ENCODE results near the gene CNTN4. TPM values are rescaled to one million over a fixed set of nuclear protein-coding genes. Genes with fewer than 3 reads are reported as not detected.
"Not testable (repeated sequence)": the region's sequence is repeated elsewhere in the genome, so short reads cannot be mapped to it uniquely, and the experiment has no call there.

CNTN4 gene
- 100 to 1,000 TPM in 1 of 4 donors, 10 to 100 TPM in 3; 47.7 to 106 (median 83.3) TPM for total RNA-seq

GRCh38 chr3:2098398-2099027, at the start of gene CNTN4:
Gene CNTN4 (plus strand): TSS chr3:2098866.
- H3K27me3 ChIP-seq: no peaks in the 10 kb centered on the region
- DNase-seq (ENCODE audit: low spot score in 2 of 2): peak; percentile 46 to 56

GRCh38 chr3:2061360-2061759, 37.3 kb upstream of the CNTN4 start:
- Histone ChIP-seq H3K27ac (peak overlapping the region in 1 of 4 donors; percentile 38), H3K27me3 (no peaks in the 10 kb centered on the region), H3K4me1 (no peaks in the 10 kb centered on the region), H3K9me3 (no peaks in the 10 kb centered on the region), H3K36me3 (no peaks in the 10 kb centered on the region), H3K4me3 (no peak overlapping the region)
- WGBS, 2 donors: 40 to 58% methylated on average over 4 of the region's 4 CpGs
- TF ChIP-seq EP300 (IDR thresholded peaks at IDR 0.05): no peak
- TF ChIP-seq CTCF (IDR thresholded peaks at IDR 0.05): no peak
- no peak for TF ChIP-seq POLR2A (IDR thresholded peaks at IDR 0.05)
- no peak for DNase-seq (ENCODE audit: low spot score in 2 of 2)

More at GRCh38 chr3:2098398-2099027, at the start of gene CNTN4:
- Histone ChIP-seq H3K36me3 (no peaks in the 10 kb centered on the region), H3K27ac (peak within 1 kb of the TSS; percentile 32 to 89 (median 76)), H3K4me3 (peak within 1 kb of the TSS; percentile 59 to 85 (median 68)), H3K4me1 (peaks cover 0 to 40% (median 6%) of the 10 kb centered on the region in 4 donors), H3K9me3 (no peaks in the 10 kb centered on the region)
- 0 to 1% methylated on average over 8 to 39 of the region's 86 CpGs for WGBS, 2 donors
- peak in 4 of 5 experiments; percentile 27 to 69 (median 50) for TF ChIP-seq CTCF (IDR thresholded peaks at IDR 0.05)
- TF ChIP-seq EP300 (IDR thresholded peaks at IDR 0.05): peak in 1 of 2 donors; percentile 38
- TF ChIP-seq POLR2A (IDR thresholded peaks at IDR 0.05): peak in 1 of 2 donors; percentile 37

- 94 to 96% methylated on average over 2 of the region's 2 CpGs for WGBS, 2 donors
- Histone ChIP-seq H3K36me3 (no peaks in the 10 kb centered on the region), H3K27ac (no peak overlapping the region), H3K27me3 (no peaks in the 10 kb centered on the region), H3K9me3 (no peaks in the 10 kb centered on the region), H3K4me3 (no peak overlapping the region), H3K4me1 (no peaks in the 10 kb centered on the region)
- TF ChIP-seq CTCF (IDR thresholded peaks at IDR 0.05): no peak
- TF ChIP-seq EP300 (IDR thresholded peaks at IDR 0.05): no peak
- TF ChIP-seq POLR2A (IDR thresholded peaks at IDR 0.05): no peak
- no peak for DNase-seq (ENCODE audit: low spot score in 2 of 2)
Observed at GRCh38 chr3:2071531-2071930, 27.1 kb upstream of the CNTN4 start.

DNA sequence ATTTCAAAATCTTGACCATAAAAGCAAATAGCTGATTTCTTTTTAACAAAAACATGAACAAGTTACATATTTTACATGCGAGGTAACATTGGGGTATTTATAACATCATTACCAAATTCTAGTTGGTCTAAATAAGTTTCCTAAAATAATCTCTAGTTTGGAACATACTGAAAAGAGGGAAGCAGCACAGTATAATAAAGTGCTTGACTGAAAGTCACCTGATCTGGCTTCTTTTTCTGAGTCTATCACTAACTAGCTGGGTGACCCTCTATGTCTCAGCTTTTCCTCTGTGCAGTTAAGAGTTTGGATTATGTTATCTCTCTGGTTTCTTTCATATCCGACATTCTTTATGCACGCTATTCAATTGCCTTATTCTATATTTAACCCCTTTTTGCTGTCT, 19.8 kb upstream of the CNTN4 start:
- TF ChIP-seq CTCF (IDR thresholded peaks at IDR 0.05): no peak
- TF ChIP-seq POLR2A (IDR thresholded peaks at IDR 0.05): no peak
- no peak for TF ChIP-seq EP300 (IDR thresholded peaks at IDR 0.05)
- H3K27ac ChIP-seq: no peak overlapping the region

DNA sequence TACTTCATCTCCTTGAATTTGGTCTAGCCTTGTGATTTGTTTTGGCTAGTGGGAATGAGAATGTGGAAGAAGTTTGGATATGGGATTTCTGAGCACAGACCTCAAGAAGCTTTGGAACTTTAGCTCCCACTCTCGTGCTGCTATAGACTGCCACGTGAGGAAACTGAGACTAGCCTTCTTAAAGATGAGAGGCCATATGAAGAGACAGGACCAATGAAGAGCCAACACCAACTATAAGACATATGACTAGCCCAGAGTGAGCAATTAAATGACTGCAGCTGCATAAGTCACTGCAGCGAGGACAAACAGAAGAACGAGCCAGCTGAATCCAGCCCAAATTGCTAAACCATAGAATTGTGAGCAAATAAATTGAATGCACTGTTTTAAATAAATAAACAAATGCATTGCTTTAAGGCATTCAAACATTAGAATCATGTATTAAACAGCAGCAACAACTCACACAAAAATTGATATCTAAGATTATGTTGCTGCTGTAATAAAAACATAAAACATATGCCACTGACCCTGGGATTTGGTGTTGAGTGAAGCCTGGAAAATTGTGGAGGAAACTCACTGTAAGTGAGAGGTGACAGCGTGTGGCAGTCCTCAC, 15.7 kb upstream of the CNTN4 start:
- no peak for DNase-seq (ENCODE audit: low spot score in 2 of 2)

More for the DNA sequence above, 19.8 kb upstream of the CNTN4 start:
- Histone ChIP-seq H3K36me3 (no peaks in the 10 kb centered on the region), H3K4me3 (no peak overlapping the region), H3K4me1 (peaks cover 0 to 6% (median 0%) of the 10 kb centered on the region in 4 donors), H3K9me3 (no peaks in the 10 kb centered on the region), H3K27me3 (no peaks in the 10 kb centered on the region)
- WGBS, 2 donors: 33 to 39% methylated on average over 3 of the region's 3 CpGs
- no peak for DNase-seq (ENCODE audit: low spot score in 2 of 2)

GRCh38 chr3:2083558-2083957, 15.1 kb upstream of the CNTN4 start:
- H3K36me3 ChIP-seq; H3K27me3 ChIP-seq; H3K4me3 ChIP-seq; H3K4me1 ChIP-seq; DNase-seq (ENCODE audit: low spot score in 2 of 2); H3K9me3 ChIP-seq; H3K27ac ChIP-seq: not testable (repeated sequence)
- 92 to 97% methylated on average over 28 to 35 of the region's 40 CpGs for WGBS, 2 donors

More for the DNA sequence above, 15.7 kb upstream of the CNTN4 start:
- Histone ChIP-seq H3K4me3 (no peak overlapping the region), H3K9me3 (peaks cover 0 to 2% (median 0%) of the 10 kb centered on the region in 4 donors), H3K4me1 (peaks cover 0 to 6% (median 0%) of the 10 kb centered on the region in 4 donors), H3K27me3 (no peaks in the 10 kb centered on the region), H3K27ac (no peak overlapping the region), H3K36me3 (no peaks in the 10 kb centered on the region)
- TF ChIP-seq CTCF (IDR thresholded peaks at IDR 0.05) (no peak), POLR2A (IDR thresholded peaks at IDR 0.05) (no peak), EP300 (IDR thresholded peaks at IDR 0.05) (no peak)
- 72 to 78% methylated on average over 5 of the region's 5 CpGs for whole genome bisulfite sequencing, 2 donors

Data from tibial nerve (tissue), 4 donors.